A549 (cell line): Measurements from ENCODE around the gene ADGRL3.

Experiments
- CEBPB ChIP-seq, 2 experiments: fragments of >200 bp in 1 of 2; sonication (Bioruptor Twin) in 1 of 2; formaldehyde crosslinking in 1 of 2; IDR thresholded peaks; 2 replicates each; pipeline ENCODE4 v1.6.1; 2012 to 2016
- HDAC2 ChIP-seq: fragments of 200-600 bp; sonication (generic); IDR thresholded peaks from 2 replicates; pipeline ENCODE4 v1.6.1; 2016
- JUNB ChIP-seq: fragments of >200 bp; sonication (Bioruptor Twin); formaldehyde crosslinking; IDR thresholded peaks from 2 replicates; pipeline ENCODE4 v1.6.1; 2016
- KDM1A ChIP-seq: fragments of 200-600 bp; sonication (generic); IDR thresholded peaks from 2 replicates; pipeline ENCODE4 v1.6.1; 2016; ENCODE audit warnings: low read depth, mild to moderate bottlenecking
- MAX ChIP-seq: IDR thresholded peaks from 2 replicates; pipeline ENCODE4 v1.6.1; 2012
- NFE2L2 ChIP-seq: fragments of 150-350 bp; conservative IDR thresholded peaks from 2 replicates; pipeline ENCODE4 v1.6.1; 2014; ENCODE audit warnings: low read length
- PHF8 ChIP-seq: fragments of 200-600 bp; sonication (generic); IDR thresholded peaks from 2 replicates; pipeline ENCODE4 v1.6.1; 2016; ENCODE audit warnings: low read depth, mild to moderate bottlenecking, antibody characterized with exemption, moderate library complexity, borderline replicate concordance
- POLR2A ChIP-seq: IDR thresholded peaks from 2 replicates; pipeline ENCODE4 v1.6.1; 2012; ENCODE audit warnings: mild to moderate bottlenecking, low read length
- RFX5 ChIP-seq: fragments of 450-650 bp; IDR thresholded peaks from 2 replicates; pipeline ENCODE4 v1.7.1; 2014; ENCODE audit warnings: antibody characterized with exemption, mild to moderate bottlenecking, moderate library complexity
- SREBF2 ChIP-seq: fragments of 450-650 bp; IDR thresholded peaks from 2 replicates; pipeline ENCODE4 v1.6.1; 2014; ENCODE audit warnings: mild to moderate bottlenecking, moderate library complexity
- TF ChIP-seq, protein P1 (sequence below): fragments of >200 bp; sonication (Bioruptor Twin); formaldehyde crosslinking; IDR thresholded peaks from 3 replicates; pipeline ENCODE4 v1.5.1; 2016

GRCh38 chr4:61511716-61512488, 311.8 kb downstream of the ADGRL3 start:
- TF ChIP-seq POLR2A (no peak), SREBF2 (no peak), KDM1A (no peak), RFX5 (no peak), MAX (no peak), JUNB (no peak), NFE2L2 (no peak), PHF8 (no peak), HDAC2 (no peak), CEBPB (IDR thresholded peaks at IDR 0.05) (no peak)
- TF ChIP-seq, protein P1, sequence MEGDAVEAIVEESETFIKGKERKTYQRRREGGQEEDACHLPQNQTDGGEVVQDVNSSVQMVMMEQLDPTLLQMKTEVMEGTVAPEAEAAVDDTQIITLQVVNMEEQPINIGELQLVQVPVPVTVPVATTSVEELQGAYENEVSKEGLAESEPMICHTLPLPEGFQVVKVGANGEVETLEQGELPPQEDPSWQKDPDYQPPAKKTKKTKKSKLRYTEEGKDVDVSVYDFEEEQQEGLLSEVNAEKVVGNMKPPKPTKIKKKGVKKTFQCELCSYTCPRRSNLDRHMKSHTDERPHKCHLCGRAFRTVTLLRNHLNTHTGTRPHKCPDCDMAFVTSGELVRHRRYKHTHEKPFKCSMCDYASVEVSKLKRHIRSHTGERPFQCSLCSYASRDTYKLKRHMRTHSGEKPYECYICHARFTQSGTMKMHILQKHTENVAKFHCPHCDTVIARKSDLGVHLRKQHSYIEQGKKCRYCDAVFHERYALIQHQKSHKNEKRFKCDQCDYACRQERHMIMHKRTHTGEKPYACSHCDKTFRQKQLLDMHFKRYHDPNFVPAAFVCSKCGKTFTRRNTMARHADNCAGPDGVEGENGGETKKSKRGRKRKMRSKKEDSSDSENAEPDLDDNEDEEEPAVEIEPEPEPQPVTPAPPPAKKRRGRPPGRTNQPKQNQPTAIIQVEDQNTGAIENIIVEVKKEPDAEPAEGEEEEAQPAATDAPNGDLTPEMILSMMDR, result no peak
